Activated CD8-positive, alpha-beta memory T cell treated with anti-CD3 and anti-CD28 coated beads, Interleukin-2, amount 50 U/mL, for 4 hours (primary cell): ENCODE measurements around the gene ARID1A.
A peak's percentile ranks its signal among the peaks of the same experiment; 100 is the strongest.
"Not testable (repeated sequence)": the region's sequence is repeated elsewhere in the genome, so short reads cannot be mapped to it uniquely, and the experiment has no call there.

Experiments
- DNase-seq: peaks from one replicate; pipeline ENCODE4 v3.0.0-alpha.2; 2020

The ARID1A gene

GRCh38 chr1:26695356-26696118 is at the start of gene ARID1A:
TSS of gene ARID1A (plus strand) at chr1:26696015. CDS start at chr1:26696404, 389 bp downstream.
- DNase-seq: peak; percentile 95

GRCh38 chr1:26664802-26665201 is 31.0 kb upstream of the ARID1A start:
- no peak for DNase-seq

- no peak for DNase-seq
These were observed 29.0 kb upstream of the ARID1A start for GRCh38 chr1:26666855-26667254.

- not testable (repeated sequence) for DNase-seq
These were observed 27.6 kb upstream of the ARID1A start for GRCh38 chr1:26668106-26668786.

GRCh38 chr1:26677306-26678115 is 18.3 kb upstream of the ARID1A start:
- DNase-seq: peak; percentile 40

GRCh38 chr1:26684763-26685508 is 10.9 kb upstream of the ARID1A start:
- DNase-seq: no peak

- no peak for DNase-seq
These were observed 9.0 kb upstream of the ARID1A start for GRCh38 chr1:26686795-26687194.

- DNase-seq: no peak
These were observed 6.3 kb upstream of the ARID1A start for GRCh38 chr1:26689504-26689903.

GRCh38 chr1:26690157-26690556 is 5.7 kb upstream of the ARID1A start:
- no peak for DNase-seq

- DNase-seq: no peak
These were observed 5.2 kb upstream of the ARID1A start for GRCh38 chr1:26690576-26691031.

GRCh38 chr1:26692211-26692792 is 3.5 kb upstream of the ARID1A start:
- peak; percentile 73 for DNase-seq

- peak; percentile 84 for DNase-seq
These were observed 2.9 kb upstream of the ARID1A start for GRCh38 chr1:26692793-26693490.

GRCh38 chr1:26693599-26694572 is 1.9 kb upstream of the ARID1A start:
- DNase-seq: no peak

- no peak for DNase-seq
These were observed 1.0 kb upstream of the ARID1A start for GRCh38 chr1:26694638-26695355.

- peak; percentile 46 for DNase-seq
These were observed 371 bp downstream of the ARID1A start for GRCh38 chr1:26696119-26696653.

- DNase-seq: peak; percentile 84
These were observed 1.0 kb downstream of the ARID1A start for GRCh38 chr1:26696654-26697430.

GRCh38 chr1:26697431-26697977 is 1.7 kb downstream of the ARID1A start:
- DNase-seq: peak; percentile 22
